Activated CD4-positive, CD25-positive, alpha-beta regulatory T cell treated with anti-CD3 and anti-CD28 coated beads, Interleukin-2, amount 50 U/mL, for 72 hours (primary cell): ENCODE measurements around the gene ERC2.
"Not testable (repeated sequence)": the region's sequence is repeated elsewhere in the genome, so short reads cannot be mapped to it uniquely, and the experiment has no call there.

Experiments used
- DNase-seq: peaks from one replicate; pipeline ENCODE4 v3.0.0; 2021

ERC2 gene

GRCh38 chr3:55526332-55527030 is 941.8 kb downstream of the ERC2 start:
- no peak for DNase-seq

GRCh38 chr3:55525436-55525835 is 942.8 kb downstream of the ERC2 start:
- DNase-seq, result no peak

GRCh38 chr3:55524565-55525244 is 943.6 kb downstream of the ERC2 start:
- DNase-seq, result no peak

GRCh38 chr3:55523471-55523870 is 944.8 kb downstream of the ERC2 start:
- DNase-seq, result no peak

- no peak for DNase-seq
Measured at GRCh38 chr3:55521738-55522421, 946.4 kb downstream of the ERC2 start.

- no peak for DNase-seq
Measured at GRCh38 chr3:55521064-55521737, 947.1 kb downstream of the ERC2 start.

GRCh38 chr3:55519019-55519418 is 949.2 kb downstream of the ERC2 start:
- DNase-seq, result no peak

GRCh38 chr3:55518451-55518850 is 949.8 kb downstream of the ERC2 start:
- no peak for DNase-seq

- no peak for DNase-seq
Measured at GRCh38 chr3:55516392-55517030, 951.8 kb downstream of the ERC2 start.

GRCh38 chr3:55515550-55516246 is 952.6 kb downstream of the ERC2 start:
- no peak for DNase-seq

- DNase-seq, result no peak
Measured at GRCh38 chr3:55514962-55515361, 953.3 kb downstream of the ERC2 start.

- DNase-seq, result no peak
Measured at GRCh38 chr3:55512571-55513343, 955.5 kb downstream of the ERC2 start.

GRCh38 chr3:55511895-55512570 is 956.2 kb downstream of the ERC2 start:
- no peak for DNase-seq

GRCh38 chr3:55508335-55508734 is 959.9 kb downstream of the ERC2 start:
- no peak for DNase-seq

GRCh38 chr3:55507808-55508207 is 960.5 kb downstream of the ERC2 start:
- DNase-seq, result no peak

- no peak for DNase-seq
Measured at GRCh38 chr3:55505776-55506175, 962.5 kb downstream of the ERC2 start.

- DNase-seq, result not testable (repeated sequence)
Measured at GRCh38 chr3:55505102-55505501, 963.2 kb downstream of the ERC2 start.

- DNase-seq, result no peak
Measured at GRCh38 chr3:55501905-55502304, 966.4 kb downstream of the ERC2 start.

GRCh38 chr3:55500555-55501330 is 967.5 kb downstream of the ERC2 start:
- no peak for DNase-seq

- no peak for DNase-seq
Measured at GRCh38 chr3:55498520-55498919, 969.7 kb downstream of the ERC2 start.
